AG08395 (cell line): ENCODE measurements around the gene ZNF324B.
"Not testable (repeated sequence)": the region's sequence is repeated elsewhere in the genome, so short reads cannot be mapped to it uniquely, and the experiment has no call there.

ENCODE experiments used
- DNase-seq: peaks from one replicate; pipeline ENCODE4 v3.0.0; 2012; ENCODE audit warnings: mixed read lengths, low spot score

ZNF324B gene

GRCh38 chr19:58451358-58452101, at the start of gene ZNF324B:
TSS of gene ZNF324B (plus strand) at chr19:58451622. CDS start at chr19:58453702, 2,080 bp downstream.
- peak; percentile 98 for DNase-seq

- no peak for DNase-seq
These were observed 49.5 kb upstream of the ZNF324B start for GRCh38 chr19:58401840-58402421.

- not testable (repeated sequence) for DNase-seq
These were observed 47.4 kb upstream of the ZNF324B start for GRCh38 chr19:58403920-58404478.

- DNase-seq, result no peak
These were observed 44.4 kb upstream of the ZNF324B start for GRCh38 chr19:58406818-58407657.

- no peak for DNase-seq
These were observed 43.7 kb upstream of the ZNF324B start for GRCh38 chr19:58407658-58408151.

- DNase-seq, result peak; percentile 96
These were observed 43.0 kb upstream of the ZNF324B start, which contains the start of gene ZNF584 for GRCh38 chr19:58408152-58409009. TSS of gene ZNF584 (plus strand) at chr19:58408649. CDS start at chr19:58409148, 499 bp downstream.

GRCh38 chr19:58409010-58409790, 42.2 kb upstream of the ZNF324B start:
- DNase-seq, result peak; percentile 37

GRCh38 chr19:58416604-58417003, 34.8 kb upstream of the ZNF324B start:
- no peak for DNase-seq

GRCh38 chr19:58417071-58417470, 34.4 kb upstream of the ZNF324B start:
- no peak for DNase-seq

- DNase-seq, result no peak
These were observed 22.8 kb upstream of the ZNF324B start for GRCh38 chr19:58428617-58429016.

GRCh38 chr19:58429745-58430144, 21.7 kb upstream of the ZNF324B start:
- DNase-seq, result no peak

- no peak for DNase-seq
These were observed 17.2 kb upstream of the ZNF324B start for GRCh38 chr19:58434217-58434616.

- peak; percentile 99 for DNase-seq
These were observed 11.6 kb upstream of the ZNF324B start, which contains the start of gene ZNF132 for GRCh38 chr19:58439576-58440554. TSS of gene ZNF132 (minus strand) at chr19:58440153. CDS start at chr19:58439821, 332 bp downstream.

GRCh38 chr19:58440556-58440955, 10.9 kb upstream of the ZNF324B start:
- no peak for DNase-seq

- not testable (repeated sequence) for DNase-seq
These were observed 8.4 kb upstream of the ZNF324B start for GRCh38 chr19:58442986-58443385.

GRCh38 chr19:58448860-58449259, 2.6 kb upstream of the ZNF324B start:
- DNase-seq, result not testable (repeated sequence)

GRCh38 chr19:58449980-58450379, 1.4 kb upstream of the ZNF324B start:
- DNase-seq, result not testable (repeated sequence)

- no peak for DNase-seq
These were observed 515 bp upstream of the ZNF324B start for GRCh38 chr19:58450856-58451357.

- no peak for DNase-seq
These were observed 2.3 kb downstream of the ZNF324B start for GRCh38 chr19:58453743-58454142.
